GM12878 (cell line): ENCODE results near the gene FGR. TPM values are rescaled to one million over a fixed set of nuclear protein-coding genes. Genes with fewer than 3 reads are reported as not detected.

Source experiments
- ATAC-seq: fragments of 200-7000 bp; cut with Tn5 transposase; 3 replicates; pipeline ENCODE4 v1.9.1; 2020; ENCODE audit warnings: mild to moderate bottlenecking, moderate library complexity
- BruUV-seq: library from RNA; stranded (reverse); fragments of 400-500 nt; replicated peaks from 2 replicates; lab custom pipeline; 2021; lab: Mats Ljungman, UMichigan
- CTCF ChIA-PET: fragments of 300-600 bp; sonication (Branson Sonifier 250); formaldehyde crosslinking; extraction: SDS; loops from one replicate; lab custom pipeline; 2021; ENCODE audit warnings: inconsistent platforms; lab: Yijun Ruan, JAX
- POLR2A ChIA-PET: fragments of 350-600 bp; formaldehyde crosslinking; extraction: SDS; loops from one replicate; lab custom pipeline; 2021; ENCODE audit warnings: inconsistent platforms; lab: Charles Lee
- RAD21 ChIA-PET: fragments of 300-600 bp; sonication (Branson Sonifier 250); formaldehyde crosslinking; loops from one replicate; lab custom pipeline; 2023; ENCODE audit warnings: antibody characterized with exemption; ENCODE audit not compliant: unreplicated experiment; lab: Charles Lee
- SMC1A ChIA-PET: fragments of 300-600 bp; sonication (Branson Sonifier 250); formaldehyde crosslinking; loops from one replicate; lab custom pipeline; 2023; ENCODE audit not compliant: unreplicated experiment, uncharacterized antibody; lab: Charles Lee
- DNase-seq: peaks from one replicate; pipeline ENCODE4 v3.0.0-alpha.2; 2011; ENCODE audit warnings: low read depth, low spot score
- FAIRE-seq: peaks from 3 replicates; lab custom pipeline; 2011; peaks lifted over from hg19 to GRCh38; lab: Jason Lieb, UNC
- H2AFZ ChIP-seq: 2 replicates; pipeline ENCODE4 v1.6.0; 2011; ENCODE audit warnings: low read depth, low read length, control low read depth; ENCODE audit not compliant: control insufficient read depth
- H3K27ac ChIP-seq: 2 replicates; pipeline ENCODE4 v1.5.1; 2011; ENCODE audit warnings: control low read depth; ENCODE audit not compliant: control insufficient read depth, insufficient read depth
- H3K27me3 ChIP-seq, 2 experiments: replicated peaks in 1 of 2; 2 replicates each; pipeline versions ENCODE4 v1.6.0 to v1.6.1; 2011; ENCODE audit warnings: low read length in 1 of 2; ENCODE audit not compliant: control insufficient read depth in 2 of 2, insufficient read depth in 2 of 2
- H3K36me3 ChIP-seq, 2 experiments: 2 replicates each; pipeline ENCODE4 v1.5.1; 2011; ENCODE audit warnings: low read length in 1 of 2; ENCODE audit not compliant: control insufficient read depth in 2 of 2, insufficient read depth in 2 of 2
- H3K4me1 ChIP-seq: 2 replicates; pipeline ENCODE4 v1.6.1; 2011; ENCODE audit warnings: mild to moderate bottlenecking, low read length, moderate library complexity, mixed read lengths; ENCODE audit not compliant: control insufficient read depth, insufficient read depth
- H3K4me2 ChIP-seq: 2 replicates; pipeline ENCODE4 v1.6.0; 2011; ENCODE audit warnings: control low read depth; ENCODE audit not compliant: control insufficient read depth, insufficient read depth
- H3K4me3 ChIP-seq: fragments of 200-600 bp; sonication (generic); 2 replicates; pipeline ENCODE4 v1.5.1; 2016
- H3K79me2 ChIP-seq: 2 replicates; pipeline ENCODE4 v1.6.0; 2011; ENCODE audit warnings: low read length; ENCODE audit not compliant: control insufficient read depth, insufficient read depth
- H3K9ac ChIP-seq: 2 replicates; pipeline ENCODE4 v1.8.0; 2011; ENCODE audit warnings: low read length, control low read depth, mixed read lengths; ENCODE audit not compliant: control insufficient read depth, insufficient read depth
- H3K9me3 ChIP-seq: replicated peaks from 3 replicates; pipeline ENCODE4 v1.5.1; 2011; ENCODE audit warnings: mild to moderate bottlenecking, low read length; ENCODE audit not compliant: control insufficient read depth, insufficient read depth
- H4K20me1 ChIP-seq: 2 replicates; pipeline ENCODE4 v1.6.0; 2011; ENCODE audit not compliant: control insufficient read depth, insufficient read depth
- ATF2 ChIP-seq: IDR thresholded peaks from 2 replicates; pipeline ENCODE4 v1.6.1; 2012; ENCODE audit warnings: low read length, inconsistent platforms
- E2F4 ChIP-seq: IDR thresholded peaks from 2 replicates; pipeline ENCODE4 v1.6.1; 2012; ENCODE audit warnings: low read depth, low read length, improper control_type of control experiment
- ELK1 ChIP-seq: IDR thresholded peaks from 2 replicates; pipeline ENCODE4 v1.6.1; 2012; ENCODE audit warnings: low read depth, low read length, improper control_type of control experiment
- ETV6 ChIP-seq, 2 experiments: fragments of 450-650 bp in 1 of 2; IDR thresholded peaks in 1 of 2; conservative IDR thresholded peaks in 1 of 2; 2 replicates each; pipeline ENCODE4 v1.6.1; 2014; ENCODE audit warnings: antibody characterized with exemption in 1 of 2, borderline replicate concordance in 1 of 2, low read depth in 1 of 2, mild to moderate bottlenecking in 1 of 2, moderate library complexity in 1 of 2
- FOS ChIP-seq: IDR thresholded peaks from 3 replicates; pipeline ENCODE4 v1.6.1; 2011; ENCODE audit warnings: borderline replicate concordance; ENCODE audit not compliant: insufficient read length; ENCODE audit errors: extremely low read depth
- RCOR1 ChIP-seq: conservative IDR thresholded peaks from 2 replicates; pipeline ENCODE4 v1.6.1; 2012; ENCODE audit warnings: low read depth, low read length, improper control_type of control experiment
- SUZ12 ChIP-seq: fragments of 200-600 bp; sonication (generic); IDR thresholded peaks from one replicate; pipeline ENCODE4 v1.6.1; 2018; ENCODE audit warnings: antibody characterized with exemption, mild to moderate bottlenecking; ENCODE audit not compliant: unreplicated experiment
- ZNF622 ChIP-seq: fragments of 450-650 bp; IDR thresholded peaks from 2 replicates; pipeline ENCODE4 v1.6.1; 2017; ENCODE audit warnings: mild to moderate bottlenecking, inconsistent platforms
- WGBS: methylation state at CpG from one replicate; pipeline ENCODE4 v1.1.6; 2016; ENCODE audit warnings: low lambda C conversion rate; ENCODE audit not compliant: insufficient replicate concordance, insufficient coverage; ENCODE audit errors: missing lambda C conversion rate; 5-methylcytosine and 5-hydroxymethylcytosine counted together
- in situ Hi-C: fragments of 300-500 bp; cut with MboI; formaldehyde crosslinking; loops from 9 replicates; pipeline ENCODE4 v1.14.3; 2018; ENCODE audit warnings: mixed read lengths
- intact Hi-C: fragments of 100-400 bp; cut with micrococcal nuclease; formaldehyde crosslinking; loops from one replicate; pipeline ENCODE4 v1.14.2; 2022; ENCODE audit not compliant: unreplicated experiment
- polyA plus RNA-seq, 11 experiments: library from polyadenylated mRNA; depleted of rRNA in 4 of 11; unstranded in 6 of 11; stranded (reverse) in 5 of 11; fragments of >200 nt; fragmentation: Nextera tagmentation in 4 of 11; fragmentation: Illumina TruSeq in 1 of 11; extraction: Ambion mirVana in 4 of 11; extraction: Trizol in 1 of 11; gene quantifications; 1 replicate in 1 of 11; 2 replicates in 10 of 11; pipeline versions ENCODE4 v1.2.1 to v1.2.3, GENCODE V29; 2011 to 2016; ENCODE audit warnings: inconsistent platforms in 2 of 11, missing spikeins in 2 of 11, low read depth in 1 of 11
- total RNA-seq, 4 experiments: library from RNA; depleted of rRNA in 3 of 4; stranded (reverse); fragments of >200 nt in 3 of 4; fragmentation: Illumina TruSeq in 1 of 4; extraction: Trizol in 1 of 4; gene quantifications; 2 replicates each; pipeline versions ENCODE4 v1.2.1 to v1.2.3, GENCODE V29; 2013 to 2021

Gene FGR
- total and polyA plus RNA-seq, 10 of the 15 experiments (the other 5 are each of a cell fraction or from before 2014, with no cell fraction given), result 10.9 to 193 (median 74.7) TPM

- ChIA-PET SMC1A (interaction anchor here (0.6 to 2.4 kb wide), 27 partner anchors 13 to 268 kb away, joined by 3 to 18 read pairs (median 4); partner anchors contain the start of genes FAM76A and STX12), RAD21 (interaction anchor here (0.7 to 5.0 kb wide), 22 partner anchors 17 to 624 kb away, joined by 3 to 51 read pairs (median 3); partner anchors contain the start of genes EYA3, FAM76A and STX12), POLR2A (interaction anchor here (0.5 to 2.9 kb wide), 5 partner anchors 8 to 250 kb away, joined by 3 to 14 read pairs (median 8); partner anchors contain the start of gene FAM76A), CTCF (interaction anchor here (0.6 to 4.1 kb wide), 61 partner anchors 8 to 543 kb away, joined by 3 to 63 read pairs (median 4); partner anchors contain the start of genes FAM76A, GPR3, PPP1R8 and STX12)
- in situ Hi-C loops (loop anchor here (5.0 kb wide), 1 partner anchor 52 kb away; no protein-coding TSS in a partner anchor), intact Hi-C loops (loop anchor here (2.0 to 10.0 kb wide), 4 partner anchors 49 to 345 kb away; partner anchors contain the start of genes PPP1R8, STX12 and TMEM222)
- WGBS, result 95% methylated on average over 4 of the region's 4 CpGs
- H3K4me3 ChIP-seq, result peak overlapping the region; percentile 89; the same call in 1 of the 2 replicates
- H3K4me2 ChIP-seq, result peak overlapping the region; percentile 92
- no peaks in the 10 kb centered on the region for H4K20me1 ChIP-seq
- no TSS peak for BruUV-seq
- H3K27me3 ChIP-seq, result no peaks in the 10 kb centered on the region
- H3K27ac ChIP-seq, result no peak overlapping the region
- TF ChIP-seq ZNF622 (no peak), SUZ12 (no peak), FOS (no peak), ATF2 (no peak), E2F4 (no peak), ELK1 (no peak), ETV6 (conservative IDR thresholded peaks at IDR 0.05 in 1 of 2, IDR thresholded peaks at IDR 0.05 in 1 of 2; ENCODE audit: borderline replicate concordance in 1 of 2, low read depth in 1 of 2) (no peak), RCOR1 (no peak)
- no peaks in the 10 kb centered on the region for H3K9me3 ChIP-seq
- no peak for ATAC-seq
- no peak for DNase-seq
- no peak overlapping the region for H3K9ac ChIP-seq
- H2AFZ ChIP-seq, result no peak overlapping the region
- H3K79me2 ChIP-seq, result peaks cover 18% of the 10 kb centered on the region
- peaks cover 9% of the 10 kb centered on the region for H3K4me1 ChIP-seq
- FAIRE-seq, result no peak
- peaks cover 0 to 9% of the 10 kb centered on the region in 2 experiments; a peak in 1 of 4 replicates for H3K36me3 ChIP-seq
These were observed 34.9 kb upstream of the FGR start for GRCh38 chr1:27669876-27670275.
